ENCODE measurements around the gene CREM.
A peak's percentile ranks its signal among the peaks of the same experiment; 100 is the strongest.

- TF ChIP-seq EZH2 (IDR thresholded peaks at IDR 0.05; ENCODE audit: low read depth, low read length, severe bottlenecking), result no peak
- no peak for TF ChIP-seq TAF1 (IDR thresholded peaks at IDR 0.05; ENCODE audit: low read depth, low read length)
- TF ChIP-seq, protein P1, sequence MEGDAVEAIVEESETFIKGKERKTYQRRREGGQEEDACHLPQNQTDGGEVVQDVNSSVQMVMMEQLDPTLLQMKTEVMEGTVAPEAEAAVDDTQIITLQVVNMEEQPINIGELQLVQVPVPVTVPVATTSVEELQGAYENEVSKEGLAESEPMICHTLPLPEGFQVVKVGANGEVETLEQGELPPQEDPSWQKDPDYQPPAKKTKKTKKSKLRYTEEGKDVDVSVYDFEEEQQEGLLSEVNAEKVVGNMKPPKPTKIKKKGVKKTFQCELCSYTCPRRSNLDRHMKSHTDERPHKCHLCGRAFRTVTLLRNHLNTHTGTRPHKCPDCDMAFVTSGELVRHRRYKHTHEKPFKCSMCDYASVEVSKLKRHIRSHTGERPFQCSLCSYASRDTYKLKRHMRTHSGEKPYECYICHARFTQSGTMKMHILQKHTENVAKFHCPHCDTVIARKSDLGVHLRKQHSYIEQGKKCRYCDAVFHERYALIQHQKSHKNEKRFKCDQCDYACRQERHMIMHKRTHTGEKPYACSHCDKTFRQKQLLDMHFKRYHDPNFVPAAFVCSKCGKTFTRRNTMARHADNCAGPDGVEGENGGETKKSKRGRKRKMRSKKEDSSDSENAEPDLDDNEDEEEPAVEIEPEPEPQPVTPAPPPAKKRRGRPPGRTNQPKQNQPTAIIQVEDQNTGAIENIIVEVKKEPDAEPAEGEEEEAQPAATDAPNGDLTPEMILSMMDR (IDR thresholded peaks at IDR 0.05; ENCODE audit: control extremely low read depth in 1 of 3, insufficient read depth in 1 of 3, low read depth in 1 of 3, low read length in 3 of 3), result peak; percentile 27 to 63 (median 34); a peak in 3 of 4 replicates
- no peak for TF ChIP-seq SP2 (IDR thresholded peaks at IDR 0.05; ENCODE audit: low read length)
- TF ChIP-seq POLR2AphosphoS5 (IDR thresholded peaks at IDR 0.05; ENCODE audit: low read depth, low read length), result no peak
- TF ChIP-seq SP1 (IDR thresholded peaks at IDR 0.05; ENCODE audit: low read depth, low read length), result no peak
- no peak for TF ChIP-seq CHD1 (IDR thresholded peaks at IDR 0.05; ENCODE audit: low read depth, low read length)
- TF ChIP-seq JUND (IDR thresholded peaks at IDR 0.05; ENCODE audit: low read length), result no peak
- TF ChIP-seq CEBPB (IDR thresholded peaks at IDR 0.05; ENCODE audit: low read depth, low read length), result no peak
- TF ChIP-seq ZNF274 (IDR thresholded peaks at IDR 0.05; ENCODE audit: borderline replicate concordance, extremely low read depth, low read length), result no peak
- TF ChIP-seq ATF2 (IDR thresholded peaks at IDR 0.05; ENCODE audit: low read length), result no peak
These were observed 96.4 kb downstream of the CREM start for GRCh38 chr10:35223016-35223415.
